Nephron progenitor cell (in vitro differentiated cells): Measurements from ENCODE around the gene TXNL1.
A peak's percentile ranks its signal among the peaks of the same experiment; 100 is the strongest.

ENCODE experiments used
- DNase-seq: peaks from one replicate; pipeline ENCODE4 v3.0.0; 2021
- H3K27ac Mint-ChIP-seq: 2 replicates; pipeline ENCODE4 v1.8.0; 2021; ENCODE audit warnings: mild to moderate bottlenecking, moderate library complexity, mixed read lengths
- H3K27me3 Mint-ChIP-seq: 2 replicates; pipeline ENCODE4 v1.8.0; 2021; ENCODE audit warnings: mild to moderate bottlenecking, low read depth, mixed read lengths; ENCODE audit not compliant: poor library complexity
- H3K36me3 Mint-ChIP-seq: 2 replicates; pipeline ENCODE4 v1.8.0; 2021; ENCODE audit warnings: low read depth, mixed read lengths
- H3K4me1 Mint-ChIP-seq: 2 replicates; pipeline ENCODE4 v1.8.0; 2021; ENCODE audit warnings: mixed read lengths
- H3K4me3 Mint-ChIP-seq: 2 replicates; pipeline ENCODE4 v1.8.0; 2021; ENCODE audit warnings: mild to moderate bottlenecking, moderate library complexity, mixed read lengths
- H3K9me3 Mint-ChIP-seq: 2 replicates; pipeline ENCODE4 v1.8.0; 2021; ENCODE audit warnings: mild to moderate bottlenecking, moderate library complexity, mixed read lengths
- TF ChIP-seq, protein P1 (sequence below): fragments of 200-600 bp; sonication (generic); IDR thresholded peaks from 2 replicates; pipeline ENCODE4 v1.5.0; 2021; ENCODE audit warnings: antibody characterized with exemption

Gene TXNL1

DNA sequence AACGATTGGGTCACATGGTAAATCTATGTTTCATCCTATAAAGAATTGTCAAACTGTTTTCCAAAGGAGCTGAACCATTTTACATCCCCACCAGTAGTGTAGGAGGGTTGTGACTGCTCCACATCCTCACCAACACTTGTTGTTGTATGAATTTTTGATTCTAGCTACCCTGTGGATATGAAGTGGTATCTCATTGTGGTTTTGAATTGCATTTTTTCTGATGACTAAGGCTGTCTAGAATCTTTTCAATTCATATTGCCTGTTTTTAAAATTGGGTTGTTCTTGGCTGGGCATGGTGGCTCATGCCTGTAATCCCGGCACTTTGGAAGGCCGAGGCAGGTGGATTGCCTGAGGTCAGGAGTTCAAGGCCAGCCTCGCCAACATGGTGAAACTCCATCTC lies 44.5 kb downstream of the TXNL1 start:
- H3K36me3 Mint-ChIP-seq, result no peaks in the 10 kb centered on the region
- H3K9me3 Mint-ChIP-seq, result peaks cover 4% of the 10 kb centered on the region
- H3K27me3 Mint-ChIP-seq, result no peaks in the 10 kb centered on the region
- DNase-seq, result no peak
- TF ChIP-seq, protein P1, sequence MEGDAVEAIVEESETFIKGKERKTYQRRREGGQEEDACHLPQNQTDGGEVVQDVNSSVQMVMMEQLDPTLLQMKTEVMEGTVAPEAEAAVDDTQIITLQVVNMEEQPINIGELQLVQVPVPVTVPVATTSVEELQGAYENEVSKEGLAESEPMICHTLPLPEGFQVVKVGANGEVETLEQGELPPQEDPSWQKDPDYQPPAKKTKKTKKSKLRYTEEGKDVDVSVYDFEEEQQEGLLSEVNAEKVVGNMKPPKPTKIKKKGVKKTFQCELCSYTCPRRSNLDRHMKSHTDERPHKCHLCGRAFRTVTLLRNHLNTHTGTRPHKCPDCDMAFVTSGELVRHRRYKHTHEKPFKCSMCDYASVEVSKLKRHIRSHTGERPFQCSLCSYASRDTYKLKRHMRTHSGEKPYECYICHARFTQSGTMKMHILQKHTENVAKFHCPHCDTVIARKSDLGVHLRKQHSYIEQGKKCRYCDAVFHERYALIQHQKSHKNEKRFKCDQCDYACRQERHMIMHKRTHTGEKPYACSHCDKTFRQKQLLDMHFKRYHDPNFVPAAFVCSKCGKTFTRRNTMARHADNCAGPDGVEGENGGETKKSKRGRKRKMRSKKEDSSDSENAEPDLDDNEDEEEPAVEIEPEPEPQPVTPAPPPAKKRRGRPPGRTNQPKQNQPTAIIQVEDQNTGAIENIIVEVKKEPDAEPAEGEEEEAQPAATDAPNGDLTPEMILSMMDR, result no peak
- peaks cover 13% of the 10 kb centered on the region for H3K4me1 Mint-ChIP-seq
- H3K4me3 Mint-ChIP-seq, result no peak overlapping the region
- H3K27ac Mint-ChIP-seq, result no peak overlapping the region

DNA sequence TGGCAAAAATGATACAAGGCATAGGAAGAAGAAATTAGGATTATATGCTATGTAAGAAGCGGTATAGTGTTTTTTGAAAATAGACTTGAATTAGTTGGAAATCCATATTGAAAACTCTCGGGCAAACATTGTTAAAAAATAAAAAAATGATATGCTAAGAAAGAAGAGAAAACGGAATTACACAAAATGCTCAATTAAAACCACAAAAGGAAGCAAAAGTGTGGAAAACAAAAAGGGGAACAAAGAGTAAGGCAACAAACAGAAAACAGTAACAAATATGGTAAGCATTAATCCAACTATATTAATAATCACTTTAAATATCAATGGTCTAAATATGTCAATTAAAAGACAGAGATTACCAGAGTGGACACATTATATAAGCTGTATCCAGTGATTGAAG lies 58.4 kb downstream of the TXNL1 start:
- Mint-ChIP-seq H3K36me3 (no peaks in the 10 kb centered on the region), H3K4me1 (peaks cover 14% of the 10 kb centered on the region), H3K27ac (no peak overlapping the region), H3K9me3 (peaks cover 13% of the 10 kb centered on the region), H3K4me3 (no peak overlapping the region), H3K27me3 (no peaks in the 10 kb centered on the region)
- TF ChIP-seq, protein P1, result no peak
- DNase-seq, result no peak

DNA sequence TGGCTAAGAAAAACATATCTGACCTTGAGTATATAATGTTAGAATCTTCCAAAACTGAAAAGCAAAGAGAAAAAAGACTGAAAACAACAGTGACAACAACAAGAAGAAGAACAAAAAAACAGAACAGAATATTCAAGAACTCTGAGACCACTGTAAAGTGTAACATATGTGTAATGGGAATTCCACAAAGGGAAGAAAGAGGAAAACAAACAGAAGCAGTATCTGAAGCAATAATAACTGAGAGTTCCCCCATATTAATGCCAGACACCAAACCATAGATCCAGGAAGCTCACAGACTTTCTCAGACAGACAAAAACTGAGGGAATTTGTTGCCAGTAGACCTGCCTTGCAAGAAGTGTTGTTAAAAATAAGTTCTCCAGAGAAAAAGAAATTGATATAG lies 58.9 kb downstream of the TXNL1 start:
- no peak for DNase-seq
- Mint-ChIP-seq H3K27ac (no peak overlapping the region), H3K9me3 (peaks cover 13% of the 10 kb centered on the region), H3K4me1 (peaks cover 20% of the 10 kb centered on the region), H3K36me3 (no peaks in the 10 kb centered on the region), H3K27me3 (no peaks in the 10 kb centered on the region), H3K4me3 (no peak overlapping the region)
- TF ChIP-seq, protein P1, result no peak

DNA sequence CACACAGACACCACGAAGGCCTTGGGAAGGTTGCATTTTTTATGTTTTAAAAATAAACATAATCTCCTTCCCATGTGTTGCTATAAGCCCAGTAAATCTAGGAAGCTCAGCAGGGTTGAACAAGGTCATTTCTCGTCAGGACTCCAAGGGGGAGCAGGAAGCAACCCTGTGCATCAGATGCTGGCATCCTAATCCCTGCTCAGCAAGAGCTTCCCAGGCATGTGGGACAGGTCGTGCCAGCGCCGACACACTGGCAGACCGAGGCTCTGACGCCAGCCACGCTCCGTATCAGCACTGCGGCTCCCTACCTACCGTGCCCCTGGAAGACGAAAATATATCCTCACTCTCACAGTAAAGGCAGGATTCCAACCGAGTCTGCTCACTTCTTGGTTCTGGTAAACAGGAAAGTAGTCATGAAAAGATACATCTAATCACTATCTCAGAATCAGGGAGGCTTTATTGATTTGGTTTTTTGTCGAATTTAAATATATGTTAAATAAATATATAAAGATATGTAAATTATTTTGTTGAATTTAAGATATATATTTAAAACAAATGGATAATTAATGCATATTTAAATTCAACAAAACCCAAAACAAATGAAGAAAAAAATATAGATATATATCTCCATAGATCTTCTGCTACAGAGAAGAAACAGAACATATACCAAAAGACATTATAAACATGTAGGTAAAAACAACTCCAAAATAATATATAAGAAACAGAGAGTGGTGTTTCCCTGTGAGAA lies 61.4 kb downstream of the TXNL1 start:
- Mint-ChIP-seq H3K4me3 (peak overlapping the region; percentile 37), H3K9me3 (peaks cover 16% of the 10 kb centered on the region), H3K27ac (no peak overlapping the region), H3K36me3 (peaks cover 5% of the 10 kb centered on the region), H3K4me1 (peaks cover 24% of the 10 kb centered on the region), H3K27me3 (no peaks in the 10 kb centered on the region)
- DNase-seq, result no peak
- TF ChIP-seq, protein P1, result no peak

DNA sequence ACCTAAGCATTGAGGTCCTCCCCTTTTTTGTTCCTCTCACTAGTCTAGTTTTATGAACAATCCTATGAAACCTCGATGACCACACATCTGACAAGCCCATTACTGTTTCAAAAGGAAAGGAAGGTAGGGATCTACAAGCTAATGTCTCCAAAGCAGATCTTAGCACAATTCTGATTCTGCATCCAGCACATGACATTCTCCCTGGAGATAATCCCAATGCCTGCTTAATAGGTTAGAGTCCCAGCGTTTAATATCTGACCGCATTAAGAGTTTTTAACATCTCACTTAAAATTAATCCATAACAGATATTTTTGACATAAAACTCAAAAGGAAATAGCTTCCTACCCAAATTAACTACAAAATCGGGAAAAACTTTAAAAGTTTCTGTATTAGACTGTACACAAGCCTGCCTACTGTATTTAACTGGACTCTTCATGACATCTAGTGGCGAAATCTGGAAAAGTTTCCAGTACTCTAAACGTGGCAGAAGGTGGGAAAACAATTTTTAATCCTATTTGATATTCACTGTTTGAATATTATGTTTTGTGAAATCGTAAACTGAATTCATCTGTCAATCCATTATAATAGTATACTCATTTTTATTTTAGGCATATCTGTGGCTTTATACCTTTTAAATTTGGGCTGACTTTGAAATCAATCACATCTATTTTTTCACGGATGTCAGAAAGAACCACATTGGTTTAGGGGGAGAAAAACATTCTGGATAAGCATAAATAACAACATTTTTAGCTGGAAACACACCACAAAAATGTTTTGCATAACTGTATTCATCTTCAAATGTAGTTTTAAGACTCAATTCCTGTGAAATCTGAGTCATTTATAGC lies 62.4 kb downstream of the TXNL1 start:
- H3K9me3 Mint-ChIP-seq, result peaks cover 25% of the 10 kb centered on the region
- TF ChIP-seq, protein P1, result peak; percentile 72
- DNase-seq, result no peak
- H3K27me3 Mint-ChIP-seq, result no peaks in the 10 kb centered on the region
- H3K4me1 Mint-ChIP-seq, result peaks cover 30% of the 10 kb centered on the region
- no peak overlapping the region for H3K27ac Mint-ChIP-seq
- peak overlapping the region; percentile 35 for H3K4me3 Mint-ChIP-seq
- H3K36me3 Mint-ChIP-seq, result peaks cover 5% of the 10 kb centered on the region
